CMK (cell line): ENCODE measurements around the gene ZNF575.
"Not testable (repeated sequence)": the region's sequence is repeated elsewhere in the genome, so short reads cannot be mapped to it uniquely, and the experiment has no call there.

ENCODE experiments used
- DNase-seq: peaks from one replicate; pipeline ENCODE4 v3.0.0-alpha.2; 2010; ENCODE audit warnings: low read depth

Gene ZNF575

DNA sequence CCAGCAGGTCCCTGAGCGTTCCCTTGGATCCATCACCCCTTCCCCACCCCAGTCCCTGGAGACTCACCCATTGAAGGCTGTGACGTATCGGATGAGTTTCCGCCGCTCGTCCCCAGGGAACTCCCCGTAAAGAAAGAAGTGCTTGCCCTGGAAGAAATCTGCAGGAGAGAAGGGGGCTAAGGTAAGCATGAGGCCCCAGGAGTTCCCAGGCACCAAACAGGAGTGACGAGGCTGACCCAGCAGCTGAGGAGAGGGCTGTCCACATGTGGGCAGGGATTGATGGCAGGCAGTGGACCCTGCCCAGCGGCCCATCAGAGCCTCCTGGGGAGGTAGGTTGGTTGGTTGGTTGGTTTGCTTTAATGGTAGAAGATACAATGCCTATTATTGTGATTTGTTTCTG is 11.1 kb downstream of the ZNF575 start:
- DNase-seq = no peak

GRCh38 chr19:43545276-43545675 is 12.3 kb downstream of the ZNF575 start:
- DNase-seq = no peak

DNA sequence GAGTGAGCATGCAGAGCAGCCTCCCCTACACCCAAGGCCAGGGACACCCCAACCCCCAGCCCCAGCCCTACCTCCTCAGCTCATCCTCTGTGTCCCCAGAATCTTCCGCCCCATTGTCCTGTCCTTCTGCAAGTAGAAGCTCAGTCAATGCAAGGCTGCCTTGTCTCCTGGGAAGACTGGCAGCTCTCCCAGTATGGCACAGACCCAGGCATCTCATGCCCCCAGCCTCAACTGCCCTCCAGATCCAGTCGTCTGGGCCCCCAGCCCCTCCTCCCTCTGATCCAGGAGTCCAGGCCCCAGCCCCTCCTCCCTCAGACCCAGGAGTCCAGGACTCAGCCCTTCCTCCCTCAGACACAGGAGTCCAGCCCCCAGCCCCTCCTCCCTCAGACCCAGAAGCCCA is 13.0 kb downstream of the ZNF575 start:
- DNase-seq = no peak

- DNase-seq = no peak
Observed at GRCh38 chr19:43546581-43546980, 13.6 kb downstream of the ZNF575 start.

GRCh38 chr19:43547926-43548325 is 14.9 kb downstream of the ZNF575 start:
- not testable (repeated sequence) for DNase-seq

DNA sequence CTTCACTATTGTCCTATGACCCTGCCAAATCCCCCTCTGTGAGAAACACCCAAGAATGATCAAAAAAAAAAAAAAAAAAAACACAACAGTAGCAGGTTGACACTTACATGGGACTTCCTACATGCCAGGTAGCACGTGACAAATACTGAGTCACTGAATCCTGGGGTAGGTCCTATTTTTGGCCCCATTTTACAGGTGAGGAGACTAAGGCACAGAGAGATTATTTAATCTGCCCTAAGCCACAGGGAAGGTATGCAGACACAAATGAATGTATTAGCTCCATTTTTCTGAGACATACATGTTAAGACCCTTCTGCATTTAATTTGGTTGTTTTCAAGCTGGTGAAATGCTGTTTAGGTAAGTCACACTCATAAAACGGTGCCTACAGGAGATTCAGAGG is 15.7 kb downstream of the ZNF575 start:
- no peak for DNase-seq

- DNase-seq = no peak
Observed at GRCh38 chr19:43551399-43552197, 18.6 kb downstream of the ZNF575 start.

GRCh38 chr19:43552198-43552450 is 19.1 kb downstream of the ZNF575 start:
- no peak for DNase-seq

DNA sequence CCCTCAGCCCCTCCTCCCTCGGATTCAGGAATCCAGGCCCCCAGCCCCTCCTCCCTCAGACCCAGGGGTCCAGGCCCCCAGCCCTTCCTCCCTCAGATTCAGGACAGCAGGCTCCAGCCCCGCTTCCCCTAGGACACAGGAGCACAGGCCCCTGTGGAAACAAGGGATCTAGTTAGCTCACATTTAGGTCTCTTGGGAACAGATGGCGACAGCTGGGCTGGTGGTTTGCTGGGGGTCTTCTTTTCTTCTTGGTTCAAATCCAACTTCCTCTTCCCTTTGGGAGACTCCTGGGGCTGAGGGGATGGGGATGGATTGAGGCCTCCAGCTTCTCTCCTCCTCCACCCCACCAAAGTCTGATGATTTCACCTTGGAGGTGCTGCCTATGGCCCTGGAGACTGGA is 19.6 kb downstream of the ZNF575 start:
- no peak for DNase-seq

DNA sequence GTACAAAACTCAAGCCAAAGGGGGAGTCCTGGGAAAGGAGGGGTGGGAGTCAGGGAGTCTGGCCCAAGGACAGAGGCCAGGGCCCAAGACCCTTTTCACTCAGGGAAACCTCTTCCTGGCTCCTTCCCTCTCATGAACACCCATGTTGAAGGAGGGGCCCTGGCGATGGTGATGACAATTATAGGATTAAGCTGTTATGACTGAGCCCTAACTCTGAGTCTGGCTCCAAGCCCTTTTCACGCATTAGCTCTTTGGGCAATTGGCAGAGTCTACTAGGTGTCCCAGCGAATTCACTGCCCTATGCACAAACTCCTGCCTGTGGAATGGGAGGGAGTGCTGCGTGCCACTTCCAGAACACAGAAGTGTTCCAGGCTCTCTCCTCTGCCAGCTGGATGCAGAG is 20.7 kb downstream of the ZNF575 start:
- no peak for DNase-seq

DNA sequence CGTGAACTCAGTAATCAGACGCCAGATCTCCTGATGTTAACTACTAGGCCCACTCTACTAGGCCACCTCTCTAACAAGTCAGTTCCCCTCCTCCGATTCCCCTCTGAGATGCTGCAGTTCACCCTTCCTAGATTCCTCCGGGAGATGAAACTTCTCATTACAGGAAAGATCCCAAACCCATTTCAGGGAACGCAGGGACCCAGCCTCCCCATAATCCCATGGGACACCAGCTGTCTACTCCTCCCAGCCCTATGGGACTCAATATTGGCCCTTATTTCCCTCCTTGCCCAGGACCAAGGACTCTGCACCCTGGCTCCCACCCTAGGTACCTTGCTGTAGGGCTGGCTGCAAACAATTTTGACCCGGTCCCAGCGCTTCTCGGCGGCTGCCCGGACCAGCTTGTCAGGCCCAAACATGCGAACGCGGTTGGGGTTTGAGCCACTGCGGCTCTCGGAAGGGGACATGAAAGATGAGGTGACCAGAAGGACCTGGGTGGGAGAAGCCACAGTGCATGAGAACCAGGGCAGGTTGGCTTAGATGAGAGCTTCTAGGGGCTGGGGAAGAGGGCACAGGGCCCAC is 21.4 kb downstream of the ZNF575 start:
- no peak for DNase-seq

DNA sequence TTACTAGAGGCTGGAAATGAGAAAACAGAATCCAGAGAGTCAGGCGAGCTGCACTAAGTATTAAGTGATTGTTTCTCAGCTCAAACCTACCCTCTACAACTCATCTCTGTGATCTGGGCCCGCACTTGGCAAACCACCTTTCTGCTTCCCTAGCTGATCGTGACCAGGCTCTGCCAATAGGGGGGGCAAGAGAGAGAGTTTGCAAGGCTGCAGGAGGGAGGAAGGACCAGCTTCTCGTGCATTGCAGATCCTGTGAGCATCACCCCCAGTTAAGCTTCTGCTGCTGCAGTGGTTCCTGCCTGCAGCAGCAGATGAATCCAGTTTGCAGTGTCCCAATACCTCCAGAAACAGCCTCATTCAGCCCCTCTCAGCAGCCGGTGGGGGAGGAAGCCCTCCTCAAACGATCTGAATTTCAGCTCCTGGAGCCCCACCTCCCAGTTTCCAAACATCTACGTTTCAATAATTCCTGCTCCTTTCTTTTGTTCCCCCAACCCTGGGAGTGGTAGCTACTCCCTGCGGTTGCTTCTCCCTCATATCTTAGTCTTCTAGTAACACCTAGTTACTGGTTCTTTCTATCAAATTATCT is 22.3 kb downstream of the ZNF575 start:
- peak; percentile 69 for DNase-seq

DNA sequence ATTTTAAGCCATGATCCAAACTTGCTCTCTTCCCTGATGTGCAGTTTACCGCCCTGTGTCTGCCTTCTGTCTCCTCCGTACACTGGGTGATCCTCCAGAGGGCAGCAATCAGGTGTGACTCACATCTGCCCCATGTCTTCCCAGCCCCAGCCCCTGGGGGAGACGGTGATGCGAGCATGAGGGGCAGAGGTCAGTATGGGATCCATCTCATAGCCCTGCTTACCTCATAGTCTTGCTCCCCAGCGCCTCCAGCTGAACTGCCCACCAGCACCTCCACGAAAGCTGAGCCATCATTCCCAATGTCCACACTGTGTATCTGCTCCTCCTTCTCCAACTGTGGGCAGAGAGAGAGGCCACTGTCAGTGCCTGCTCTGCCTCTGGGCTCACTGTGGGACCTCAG is 27.7 kb downstream of the ZNF575 start:
- no peak for DNase-seq

- DNase-seq = no peak
Observed at GRCh38 chr19:43561139-43561970, 28.4 kb downstream of the ZNF575 start.

- no peak for DNase-seq
Observed at GRCh38 chr19:43562226-43562697, 29.3 kb downstream of the ZNF575 start.

- DNase-seq = peak; percentile 75
Observed at GRCh38 chr19:43562698-43563241, 29.8 kb downstream of the ZNF575 start.

DNA sequence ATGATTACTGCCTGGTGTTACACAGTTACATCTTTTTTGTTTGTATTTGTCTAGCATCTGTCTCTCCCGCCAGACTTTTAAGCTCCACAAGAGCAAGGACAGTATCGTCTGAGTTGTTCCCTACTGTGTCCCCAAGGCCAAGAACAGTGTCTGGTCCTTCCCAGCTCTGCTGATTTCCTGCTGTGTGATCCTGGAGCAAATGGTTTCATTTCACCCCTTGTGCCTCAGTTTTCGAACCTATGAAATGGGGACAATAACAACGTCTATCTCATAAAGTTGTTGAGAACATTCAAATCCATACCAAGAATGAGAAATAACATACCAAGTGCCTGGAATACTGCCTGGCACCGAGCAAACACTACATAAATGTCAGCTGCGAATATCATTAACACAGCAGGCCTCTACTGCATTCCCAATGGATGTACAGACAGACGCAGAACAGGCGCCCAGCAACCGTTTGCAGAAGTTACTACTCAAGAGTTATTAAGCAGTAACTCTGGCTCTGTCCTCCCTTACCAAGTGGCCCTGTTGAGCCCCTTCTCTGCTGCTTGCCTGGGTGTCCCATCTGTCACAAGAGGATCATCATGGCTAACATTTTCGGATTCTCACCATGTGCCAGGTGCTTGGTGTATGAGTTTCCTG is 30.9 kb downstream of the ZNF575 start:
- DNase-seq = no peak

- no peak for DNase-seq
Observed at GRCh38 chr19:43564800-43565199, 31.8 kb downstream of the ZNF575 start.

- DNase-seq = no peak
Observed at GRCh38 chr19:43569657-43570056, 36.7 kb downstream of the ZNF575 start.

GRCh38 chr19:43570174-43570791 is 37.3 kb downstream of the ZNF575 start:
- DNase-seq = no peak

- DNase-seq = no peak
Observed at GRCh38 chr19:43572171-43572588, 39.2 kb downstream of the ZNF575 start.
